Right atrium auricular region (tissue), 2 donors: ENCODE measurements around the gene CCDC177. TPM values are rescaled to one million over a fixed set of nuclear protein-coding genes. Genes with fewer than 3 reads are reported as not detected.

Source experiments
- DNase-seq: peaks from one replicate; pipeline ENCODE4 v3.0.0-alpha.2; 2019; ENCODE audit warnings: low spot score
- H3K27ac ChIP-seq, 2 donors: fragments of 200-600 bp; sonication (generic); 1 replicate in 1 of 2; 2 replicates in 1 of 2; pipeline ENCODE4 v1.5.1; 2016 to 2019
- H3K27me3 ChIP-seq, 2 donors: fragments of 200-600 bp; sonication (generic); one replicate each; pipeline versions ENCODE4 v1.5.1 to v1.6.0; 2017 to 2019
- H3K36me3 ChIP-seq: fragments of 200-600 bp; sonication (generic); one replicate; pipeline ENCODE4 v1.5.1; 2016
- H3K4me1 ChIP-seq, 2 donors: fragments of 200-600 bp; sonication (generic); one replicate each; pipeline versions ENCODE4 v1.5.1 to v1.6.0; 2017 to 2019
- H3K4me3 ChIP-seq, 2 donors: fragments of 200-600 bp; sonication (generic); 1 replicate in 1 of 2; 2 replicates in 1 of 2; pipeline ENCODE4 v1.5.1; 2017 to 2019; ENCODE audit warnings: mild to moderate bottlenecking in 1 of 2, moderate library complexity in 1 of 2
- H3K9me3 ChIP-seq, 2 donors: fragments of 200-600 bp; sonication (generic); one replicate each; pipeline ENCODE4 v1.5.1; 2019
- CTCF ChIP-seq, 2 donors: fragments of 200-600 bp; sonication (generic); IDR thresholded peaks; one replicate each; pipeline ENCODE4 v1.5.1; 2019; ENCODE audit warnings: antibody characterized with exemption in 2 of 2
- total RNA-seq, 2 donors: library from RNA; depleted of rRNA; stranded (reverse); fragments of >200 nt; gene quantifications; one replicate each; pipeline ENCODE4 v1.1.0, GENCODE V29; 2016

CCDC177 gene
- total RNA-seq, 2 donors from 2014 or later, result not detected

GRCh38 chr14:69617796-69618195, 43.1 kb upstream of the CCDC177 start:
- Histone ChIP-seq H3K4me1 (peaks cover 0 to 95% of the 10 kb centered on the region in 2 donors), H3K27ac (peak overlapping the region in 1 of 2 donors; percentile 19), H3K27me3 (no peaks in the 10 kb centered on the region), H3K9me3 (no peaks in the 10 kb centered on the region), H3K4me3 (no peak overlapping the region), H3K36me3 (no peaks in the 10 kb centered on the region)
- no peak for TF ChIP-seq CTCF (IDR thresholded peaks at IDR 0.05)
- DNase-seq, result no peak

- Histone ChIP-seq H3K4me1 (peaks cover 0 to 89% of the 10 kb centered on the region in 2 donors), H3K27me3 (no peaks in the 10 kb centered on the region), H3K4me3 (no peak overlapping the region), H3K36me3 (no peaks in the 10 kb centered on the region), H3K9me3 (no peaks in the 10 kb centered on the region), H3K27ac (peak overlapping the region; percentile 67 to 97)
- DNase-seq, result no peak
- no peak for TF ChIP-seq CTCF (IDR thresholded peaks at IDR 0.05)
Observed at GRCh38 chr14:69616408-69616773, 41.7 kb upstream of the CCDC177 start.

GRCh38 chr14:69615496-69616407, 41.1 kb upstream of the CCDC177 start:
- H3K36me3 ChIP-seq, result no peaks in the 10 kb centered on the region
- peak; percentile 77 for DNase-seq

GRCh38 chr14:69615121-69615495, 40.4 kb upstream of the CCDC177 start:
- no peak for DNase-seq
- no peaks in the 10 kb centered on the region for H3K9me3 ChIP-seq
- H3K27ac ChIP-seq, result peak overlapping the region; percentile 67 to 97
- no peaks in the 10 kb centered on the region for H3K27me3 ChIP-seq
- H3K4me3 ChIP-seq, result peak overlapping the region in 1 of 2 donors; percentile 24
- peaks cover 0 to 87% of the 10 kb centered on the region in 2 donors for H3K4me1 ChIP-seq
- no peaks in the 10 kb centered on the region for H3K36me3 ChIP-seq
- no peak for TF ChIP-seq CTCF (IDR thresholded peaks at IDR 0.05)

More at GRCh38 chr14:69615496-69616407, 41.1 kb upstream of the CCDC177 start:
- H3K4me3 ChIP-seq, result peak overlapping the region in 1 of 2 donors; percentile 24
- H3K27me3 ChIP-seq, result no peaks in the 10 kb centered on the region
- peaks cover 0 to 87% of the 10 kb centered on the region in 2 donors for H3K4me1 ChIP-seq
- H3K9me3 ChIP-seq, result no peaks in the 10 kb centered on the region
- H3K27ac ChIP-seq, result peak overlapping the region; percentile 67 to 97
- peak in 1 of 2 donors; percentile 15 for TF ChIP-seq CTCF (IDR thresholded peaks at IDR 0.05)

GRCh38 chr14:69614592-69614991, 39.9 kb upstream of the CCDC177 start:
- no peak overlapping the region for H3K4me3 ChIP-seq
- H3K27me3 ChIP-seq, result no peaks in the 10 kb centered on the region
- peak overlapping the region; percentile 67 to 97 for H3K27ac ChIP-seq
- no peaks in the 10 kb centered on the region for H3K36me3 ChIP-seq
- TF ChIP-seq CTCF (IDR thresholded peaks at IDR 0.05), result no peak
- DNase-seq, result peak; percentile 66
- no peaks in the 10 kb centered on the region for H3K9me3 ChIP-seq
- H3K4me1 ChIP-seq, result peaks cover 0 to 84% of the 10 kb centered on the region in 2 donors
